ENCODE data around the gene ACVR2B. TPM values are rescaled to one million over a fixed set of nuclear protein-coding genes. Genes with fewer than 3 reads are reported as not detected.

The ACVR2B gene
- total RNA-seq, 4 donors from 2014 or later, result 2.5 to 6.0 (median 3.8) TPM

- no peak overlapping the region for H3K4me3 ChIP-seq (ENCODE audit: low read depth, poor library complexity, severe bottlenecking)
- peak in 1 of 2 donors; percentile 68 for DNase-seq (ENCODE audit: low spot score in 2 of 2)
- TF ChIP-seq CTCF (IDR thresholded peaks at IDR 0.05), result no peak
- TF ChIP-seq POLR2A (IDR thresholded peaks at IDR 0.05), result no peak
- 96 to 97% methylated on average over 2 of the region's 2 CpGs for WGBS, 2 donors
- intact Hi-C loops (cut with DNase I; ENCODE audit: low total_unique reads), result loop anchor here (10.0 kb wide), 1 partner anchor 118 kb away; no protein-coding TSS in a partner anchor
Measured at GRCh38 chr3:38473229-38473628, 19.5 kb downstream of the ACVR2B start.

- WGBS, 2 donors, result 85 to 87% methylated on average over 7 of the region's 7 CpGs
- TF ChIP-seq CTCF (IDR thresholded peaks at IDR 0.05), result no peak
- TF ChIP-seq POLR2A (IDR thresholded peaks at IDR 0.05), result no peak
- no peak overlapping the region for H3K4me3 ChIP-seq (ENCODE audit: low read depth, poor library complexity, severe bottlenecking)
- intact Hi-C loops (cut with DNase I; ENCODE audit: low total_unique reads), result loop anchor here (10.0 kb wide), 1 partner anchor 120 kb away; no protein-coding TSS in a partner anchor
- peak in 1 of 2 donors; percentile 68 for DNase-seq (ENCODE audit: low spot score in 2 of 2)
Measured at GRCh38 chr3:38474928-38475605, 21.4 kb downstream of the ACVR2B start.

GRCh38 chr3:38475716-38476115 is 22.0 kb downstream of the ACVR2B start:
- intact Hi-C loops (cut with DNase I; ENCODE audit: low total_unique reads), result loop anchor here (10.0 kb wide), 1 partner anchor 121 kb away; no protein-coding TSS in a partner anchor
- 93% methylated on average over 6 of the region's 6 CpGs for WGBS, 2 donors
- DNase-seq (ENCODE audit: low spot score in 2 of 2), result peak in 1 of 2 donors; percentile 68
- no peak for TF ChIP-seq POLR2A (IDR thresholded peaks at IDR 0.05)
- TF ChIP-seq CTCF (IDR thresholded peaks at IDR 0.05), result no peak
- no peak overlapping the region for H3K4me3 ChIP-seq (ENCODE audit: low read depth, poor library complexity, severe bottlenecking)

GRCh38 chr3:38476157-38476756 is 22.6 kb downstream of the ACVR2B start:
- 84 to 85% methylated on average over 4 to 5 of the region's 5 CpGs for WGBS, 2 donors
- no peak overlapping the region for H3K4me3 ChIP-seq (ENCODE audit: low read depth, poor library complexity, severe bottlenecking)
- intact Hi-C loops (cut with DNase I; ENCODE audit: low total_unique reads), result loop anchor here (10.0 kb wide), 1 partner anchor 121 kb away; no protein-coding TSS in a partner anchor
- TF ChIP-seq CTCF (IDR thresholded peaks at IDR 0.05) (no peak), POLR2A (IDR thresholded peaks at IDR 0.05) (no peak)
- no peak for DNase-seq (ENCODE audit: low spot score in 2 of 2)

- intact Hi-C loops (cut with DNase I; ENCODE audit: low total_unique reads), result loop anchor here (10.0 kb wide), 1 partner anchor 122 kb away; no protein-coding TSS in a partner anchor
Measured at GRCh38 chr3:38477057-38477820, 23.5 kb downstream of the ACVR2B start.

More at GRCh38 chr3:38477057-38477820, 23.5 kb downstream of the ACVR2B start:
- no peak for DNase-seq (ENCODE audit: low spot score in 2 of 2)
- TF ChIP-seq CTCF (IDR thresholded peaks at IDR 0.05) (no peak), POLR2A (IDR thresholded peaks at IDR 0.05) (no peak)
- no peak overlapping the region for H3K4me3 ChIP-seq (ENCODE audit: low read depth, poor library complexity, severe bottlenecking)
- 90 to 91% methylated on average over 16 to 21 of the region's 21 CpGs for WGBS, 2 donors
